Measurements from ENCODE around the gene RAB38. TPM values are rescaled to one million over a fixed set of nuclear protein-coding genes. Genes with fewer than 3 reads are reported as not detected.

RAB38 gene
- total and polyA plus RNA-seq, 5 donors from 2014 or later = 0.36 to 2.6 (median 1.6) TPM

DNA sequence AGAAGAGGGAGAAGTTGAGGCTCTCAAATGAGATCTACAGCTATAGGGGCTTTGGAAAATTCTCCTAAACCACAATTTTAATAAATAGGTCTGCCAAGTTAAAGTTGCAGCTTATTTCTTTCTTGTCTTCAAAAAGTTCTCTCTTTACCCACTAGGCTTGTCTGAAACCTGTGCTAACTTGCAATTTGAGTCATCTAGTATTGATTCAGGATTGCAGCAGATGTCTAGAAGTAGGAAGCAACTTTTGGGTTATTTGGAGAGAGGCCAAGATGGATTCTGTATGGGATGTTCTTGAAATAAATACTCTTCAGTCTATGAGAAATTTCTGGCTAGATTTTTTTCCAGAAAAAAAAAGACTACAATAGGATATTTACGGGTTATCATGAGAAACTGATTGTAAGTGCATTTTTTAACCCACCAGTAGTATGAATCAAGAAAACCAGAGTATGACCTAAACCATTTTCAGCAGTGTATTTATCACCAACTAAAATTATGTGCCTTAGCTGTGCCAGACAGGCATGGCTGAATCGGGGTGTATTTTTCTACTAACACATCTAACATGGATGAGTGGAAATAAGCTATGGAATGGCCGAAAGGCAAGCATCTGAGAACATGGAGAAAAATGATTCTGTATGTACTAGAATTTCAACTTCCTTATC is 4.9 kb upstream of the RAB38 start:
- Histone ChIP-seq H3K4me3 (ENCODE audit: low read depth, low read length) (no peak overlapping the region), H3K27me3 (ENCODE audit: control insufficient read depth, insufficient read depth, low read length) (peaks cover 2% of the 10 kb centered on the region), H3K9me3 (ENCODE audit: control insufficient read depth in 2 of 2, low read length in 2 of 2) (no peaks in the 10 kb centered on the region), H3K4me1 (ENCODE audit: control insufficient read depth, insufficient read depth, low read length, poor library complexity, severe bottlenecking) (no peaks in the 10 kb centered on the region), H3K36me3 (ENCODE audit: control insufficient read depth, insufficient read depth, low read length) (no peaks in the 10 kb centered on the region), H3K27ac (ENCODE audit: insufficient read depth, low read length, poor library complexity, severe bottlenecking) (no peak overlapping the region)
- Mint-ChIP-seq H3K27ac (no peak overlapping the region), H3K27me3 (peaks cover 24% of the 10 kb centered on the region), H3K4me1 (peaks cover 0 to 13% (median under 1%) of the 10 kb centered on the region in 4 donors), H3K4me3 (no peak overlapping the region), H3K36me3 (no peaks in the 10 kb centered on the region), H3K9me3 (peaks cover 0 to 2% (median 0%) of the 10 kb centered on the region in 7 donors)
- ATAC-seq (ENCODE audit: low read depth in 2 of 2) (no peak), DNase-seq (no peak)

DNA sequence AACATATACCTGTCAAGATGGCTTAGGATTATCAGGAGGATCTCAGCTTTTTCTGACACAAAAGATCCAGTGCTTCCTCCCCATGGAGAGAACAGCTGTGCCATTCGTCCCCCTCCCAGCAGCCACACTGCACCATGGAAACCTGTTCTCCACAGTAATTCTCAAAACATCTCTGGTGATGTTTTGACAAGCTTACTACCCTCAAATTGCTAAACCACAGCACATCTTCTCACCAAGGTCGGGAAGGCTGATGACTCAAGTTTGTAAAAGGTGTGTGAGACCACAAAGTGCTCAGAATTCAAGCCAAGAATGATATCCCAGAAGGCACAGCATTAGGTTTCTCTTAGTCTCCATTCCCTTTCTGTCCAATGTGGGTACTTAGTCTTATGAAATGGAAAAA is 3.9 kb upstream of the RAB38 start:
- peaks cover 6% of the 10 kb centered on the region for H3K4me1 ChIP-seq (ENCODE audit: control insufficient read depth, insufficient read depth, low read length, poor library complexity, severe bottlenecking)
- H3K27me3 ChIP-seq (ENCODE audit: control insufficient read depth, insufficient read depth, low read length) = peaks cover 2% of the 10 kb centered on the region
- no peak overlapping the region for H3K4me3 Mint-ChIP-seq
- no peak overlapping the region for H3K27ac Mint-ChIP-seq
- no peaks in the 10 kb centered on the region for H3K36me3 Mint-ChIP-seq
- peaks cover 0 to 2% (median 0%) of the 10 kb centered on the region in 7 donors for H3K9me3 Mint-ChIP-seq
- peak in 1 of 3 donors; percentile 7 for DNase-seq
- ATAC-seq (ENCODE audit: low read depth in 2 of 2) = no peak
- no peaks in the 10 kb centered on the region for H3K36me3 ChIP-seq (ENCODE audit: control insufficient read depth, insufficient read depth, low read length)
- no peaks in the 10 kb centered on the region for H3K9me3 ChIP-seq (ENCODE audit: control insufficient read depth in 2 of 2, low read length in 2 of 2)
- no peak overlapping the region for H3K27ac ChIP-seq (ENCODE audit: insufficient read depth, low read length, poor library complexity, severe bottlenecking)
- H3K4me1 Mint-ChIP-seq = peaks cover 2 to 21% (median 8%) of the 10 kb centered on the region in 4 donors
- H3K4me3 ChIP-seq (ENCODE audit: low read depth, low read length) = no peak overlapping the region
- peaks cover 24% of the 10 kb centered on the region for H3K27me3 Mint-ChIP-seq

DNA sequence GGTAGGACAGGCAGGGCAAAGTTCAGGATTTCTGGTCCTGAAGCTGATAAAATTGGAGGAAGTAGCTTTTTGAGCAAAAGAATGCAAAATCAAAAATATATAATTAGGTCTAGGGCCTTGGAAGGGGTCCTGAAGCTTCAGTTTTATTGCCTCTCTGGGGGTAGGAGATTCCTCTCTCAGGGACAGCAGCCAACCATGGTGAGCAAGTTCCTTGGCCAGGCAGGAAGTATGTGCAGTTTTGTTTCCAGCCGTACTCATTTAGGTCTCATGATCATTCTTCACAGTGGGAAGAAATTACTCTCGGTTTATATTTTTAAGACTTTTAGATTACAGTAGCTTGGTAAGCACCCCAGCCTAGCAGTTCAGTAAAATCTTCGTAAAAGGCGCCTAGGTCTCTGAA is 2.9 kb upstream of the RAB38 start:
- H3K4me3 Mint-ChIP-seq = no peak overlapping the region
- DNase-seq = no peak
- Histone ChIP-seq H3K36me3 (ENCODE audit: control insufficient read depth, insufficient read depth, low read length) (no peaks in the 10 kb centered on the region), H3K27ac (ENCODE audit: insufficient read depth, low read length, poor library complexity, severe bottlenecking) (no peak overlapping the region), H3K4me1 (ENCODE audit: control insufficient read depth, insufficient read depth, low read length, poor library complexity, severe bottlenecking) (peaks cover 6% of the 10 kb centered on the region), H3K27me3 (ENCODE audit: control insufficient read depth, insufficient read depth, low read length) (peaks cover 2% of the 10 kb centered on the region), H3K4me3 (ENCODE audit: low read depth, low read length) (no peak overlapping the region), H3K9me3 (ENCODE audit: control insufficient read depth in 2 of 2, low read length in 2 of 2) (no peaks in the 10 kb centered on the region)
- H3K4me1 Mint-ChIP-seq = peaks cover 2 to 23% (median 8%) of the 10 kb centered on the region in 4 donors
- no peak overlapping the region for H3K27ac Mint-ChIP-seq
- ATAC-seq (ENCODE audit: low read depth in 2 of 2) = no peak
- H3K9me3 Mint-ChIP-seq = no peaks in the 10 kb centered on the region
- no peaks in the 10 kb centered on the region for H3K36me3 Mint-ChIP-seq
- peaks cover 15% of the 10 kb centered on the region for H3K27me3 Mint-ChIP-seq

DNA sequence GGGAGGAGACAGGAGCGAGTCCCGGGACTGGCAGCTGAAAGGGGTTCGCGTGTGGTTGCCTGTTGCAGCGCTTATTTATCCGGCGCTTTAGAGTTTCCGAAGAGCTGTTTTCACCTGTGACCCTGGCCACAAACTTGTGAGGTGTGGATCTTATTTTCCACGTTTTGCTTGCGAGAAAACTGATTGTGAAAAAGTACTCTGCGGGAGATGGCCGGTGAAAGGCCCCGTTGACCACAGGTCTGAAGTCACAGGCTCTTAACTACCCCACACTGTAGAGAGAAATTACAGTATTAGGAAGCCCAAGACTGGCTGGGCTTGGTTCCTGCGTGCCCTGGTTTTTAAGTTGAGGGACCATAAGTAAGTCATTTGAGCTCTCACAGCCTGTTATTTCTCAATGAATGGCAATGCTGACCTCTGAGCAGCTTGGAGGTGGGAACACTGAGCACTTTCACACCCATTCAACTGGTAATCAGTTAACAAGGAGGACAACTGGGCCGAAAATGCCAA is 379 bp upstream of the RAB38 start:
- H3K27me3 ChIP-seq (ENCODE audit: control insufficient read depth, insufficient read depth, low read length) = peaks cover 2% of the 10 kb centered on the region
- Mint-ChIP-seq H3K9me3 (no peaks in the 10 kb centered on the region), H3K36me3 (no peaks in the 10 kb centered on the region), H3K4me3 (peak overlapping the region in 2 of 4 donors; percentile 51 to 74), H3K4me1 (peaks cover 2 to 23% (median 8%) of the 10 kb centered on the region in 4 donors), H3K27ac (no peak overlapping the region), H3K27me3 (peaks cover 11% of the 10 kb centered on the region)
- H3K9me3 ChIP-seq (ENCODE audit: control insufficient read depth in 2 of 2, low read length in 2 of 2) = no peaks in the 10 kb centered on the region
- H3K27ac ChIP-seq (ENCODE audit: insufficient read depth, low read length, poor library complexity, severe bottlenecking) = no peak overlapping the region
- no peaks in the 10 kb centered on the region for H3K36me3 ChIP-seq (ENCODE audit: control insufficient read depth, insufficient read depth, low read length)
- DNase-seq (peak in 1 of 3 donors; percentile 8), ATAC-seq (ENCODE audit: low read depth in 2 of 2) (no peak)
- peaks cover 6% of the 10 kb centered on the region for H3K4me1 ChIP-seq (ENCODE audit: control insufficient read depth, insufficient read depth, low read length, poor library complexity, severe bottlenecking)
- H3K4me3 ChIP-seq (ENCODE audit: low read depth, low read length) = no peak overlapping the region

DNA sequence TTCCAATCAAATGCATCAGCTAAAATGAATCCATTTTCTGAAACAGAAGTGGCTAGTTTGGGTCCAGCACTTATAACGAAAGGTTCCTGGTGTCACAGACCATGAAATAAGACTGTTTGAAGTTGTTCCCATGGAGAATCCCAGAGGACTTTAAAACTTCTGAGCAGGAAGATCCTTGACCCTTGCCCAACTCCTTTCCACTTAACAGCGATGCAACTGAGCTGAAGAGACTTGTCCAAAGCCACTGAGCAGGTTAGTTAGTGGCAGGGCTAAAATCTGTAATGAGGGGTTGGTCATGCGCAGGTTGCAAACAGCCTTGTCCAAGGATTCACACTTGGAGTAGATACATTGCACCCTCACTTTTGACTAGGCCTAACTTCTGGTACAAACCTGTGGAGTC is 1.3 kb downstream of the RAB38 start:
- peaks cover 0 to under 1% (median 0%) of the 10 kb centered on the region in 7 donors for H3K9me3 Mint-ChIP-seq
- Histone ChIP-seq H3K4me1 (ENCODE audit: control insufficient read depth, insufficient read depth, low read length, poor library complexity, severe bottlenecking) (peaks cover 6% of the 10 kb centered on the region), H3K36me3 (ENCODE audit: control insufficient read depth, insufficient read depth, low read length) (no peaks in the 10 kb centered on the region), H3K9me3 (ENCODE audit: control insufficient read depth in 2 of 2, low read length in 2 of 2) (no peaks in the 10 kb centered on the region), H3K27me3 (ENCODE audit: control insufficient read depth, insufficient read depth, low read length) (peaks cover 2% of the 10 kb centered on the region), H3K4me3 (ENCODE audit: low read depth, low read length) (peak overlapping the region; percentile 52), H3K27ac (ENCODE audit: insufficient read depth, low read length, poor library complexity, severe bottlenecking) (no peak overlapping the region)
- no peak overlapping the region for H3K27ac Mint-ChIP-seq
- DNase-seq = no peak
- no peak for ATAC-seq (ENCODE audit: low read depth in 2 of 2)
- H3K27me3 Mint-ChIP-seq = peaks cover 10% of the 10 kb centered on the region
- H3K4me1 Mint-ChIP-seq = peaks cover 2 to 20% (median 8%) of the 10 kb centered on the region in 4 donors
- H3K4me3 Mint-ChIP-seq = peak overlapping the region in 2 of 4 donors; percentile 74 to 78
- no peaks in the 10 kb centered on the region for H3K36me3 Mint-ChIP-seq

DNA sequence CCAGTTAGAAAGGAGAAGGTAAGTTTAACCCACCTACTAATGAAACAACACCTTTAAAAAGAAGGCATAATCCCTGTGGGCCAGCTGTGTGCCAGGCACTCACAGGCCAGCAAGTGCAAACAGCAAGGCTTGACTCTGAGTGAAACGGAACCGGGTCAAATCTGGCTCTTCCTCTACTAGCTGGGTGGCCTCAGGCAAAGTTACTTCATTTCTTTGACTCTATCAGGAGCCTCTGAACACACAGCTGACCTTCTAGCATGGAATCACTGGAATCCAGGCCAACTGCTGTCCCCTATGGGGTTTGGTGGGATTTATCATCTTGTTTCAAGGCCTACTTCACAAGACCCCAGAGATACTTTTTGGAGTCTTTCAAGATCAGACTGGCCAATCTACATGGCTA is 3.3 kb downstream of the RAB38 start:
- Histone ChIP-seq H3K27me3 (ENCODE audit: control insufficient read depth, insufficient read depth, low read length) (peaks cover 2% of the 10 kb centered on the region), H3K4me3 (ENCODE audit: low read depth, low read length) (no peak overlapping the region), H3K9me3 (ENCODE audit: control insufficient read depth in 2 of 2, low read length in 2 of 2) (no peaks in the 10 kb centered on the region), H3K4me1 (ENCODE audit: control insufficient read depth, insufficient read depth, low read length, poor library complexity, severe bottlenecking) (peaks cover 6% of the 10 kb centered on the region), H3K27ac (ENCODE audit: insufficient read depth, low read length, poor library complexity, severe bottlenecking) (no peak overlapping the region), H3K36me3 (ENCODE audit: control insufficient read depth, insufficient read depth, low read length) (no peaks in the 10 kb centered on the region)
- H3K27me3 Mint-ChIP-seq = peaks cover 22% of the 10 kb centered on the region
- H3K36me3 Mint-ChIP-seq = no peaks in the 10 kb centered on the region
- ATAC-seq (ENCODE audit: low read depth in 2 of 2) (no peak), DNase-seq (no peak)
- no peak overlapping the region for H3K27ac Mint-ChIP-seq
- peaks cover 2 to 17% (median 8%) of the 10 kb centered on the region in 4 donors for H3K4me1 Mint-ChIP-seq
- no peak overlapping the region for H3K4me3 Mint-ChIP-seq
- H3K9me3 Mint-ChIP-seq = peaks cover 0 to 2% (median 0%) of the 10 kb centered on the region in 7 donors

DNA sequence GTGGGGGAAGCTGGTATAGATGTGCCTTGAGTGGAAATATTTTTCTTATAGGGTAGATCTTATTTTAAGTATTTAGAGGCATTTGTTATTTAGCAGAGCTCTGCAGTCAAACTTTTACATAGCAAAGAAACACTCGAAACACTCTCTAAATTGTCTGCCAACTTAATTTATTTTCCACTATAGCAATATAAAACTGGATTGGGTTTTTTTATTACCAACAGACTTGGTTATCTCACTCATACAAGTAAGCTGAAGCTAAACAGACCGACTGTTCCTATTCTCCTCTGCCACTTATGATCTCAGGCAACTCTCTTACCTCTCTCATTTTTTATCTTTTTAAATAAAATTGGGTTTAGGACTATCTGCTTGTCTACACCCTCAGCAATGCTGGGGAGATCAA is 4.6 kb downstream of the RAB38 start:
- Histone ChIP-seq H3K9me3 (ENCODE audit: control insufficient read depth in 2 of 2, low read length in 2 of 2) (no peaks in the 10 kb centered on the region), H3K27ac (ENCODE audit: insufficient read depth, low read length, poor library complexity, severe bottlenecking) (no peak overlapping the region), H3K4me1 (ENCODE audit: control insufficient read depth, insufficient read depth, low read length, poor library complexity, severe bottlenecking) (peaks cover 6% of the 10 kb centered on the region), H3K27me3 (ENCODE audit: control insufficient read depth, insufficient read depth, low read length) (peaks cover under 1% of the 10 kb centered on the region), H3K36me3 (ENCODE audit: control insufficient read depth, insufficient read depth, low read length) (no peaks in the 10 kb centered on the region), H3K4me3 (ENCODE audit: low read depth, low read length) (no peak overlapping the region)
- Mint-ChIP-seq H3K36me3 (no peaks in the 10 kb centered on the region), H3K9me3 (peaks cover 0 to 2% (median 0%) of the 10 kb centered on the region in 7 donors), H3K27me3 (peaks cover 20% of the 10 kb centered on the region), H3K4me1 (peaks cover 2 to 15% (median 8%) of the 10 kb centered on the region in 4 donors), H3K4me3 (peak overlapping the region in 1 of 4 donors; percentile 47), H3K27ac (no peak overlapping the region)
- ATAC-seq (ENCODE audit: low read depth in 2 of 2) (no peak), DNase-seq (no peak)

DNA sequence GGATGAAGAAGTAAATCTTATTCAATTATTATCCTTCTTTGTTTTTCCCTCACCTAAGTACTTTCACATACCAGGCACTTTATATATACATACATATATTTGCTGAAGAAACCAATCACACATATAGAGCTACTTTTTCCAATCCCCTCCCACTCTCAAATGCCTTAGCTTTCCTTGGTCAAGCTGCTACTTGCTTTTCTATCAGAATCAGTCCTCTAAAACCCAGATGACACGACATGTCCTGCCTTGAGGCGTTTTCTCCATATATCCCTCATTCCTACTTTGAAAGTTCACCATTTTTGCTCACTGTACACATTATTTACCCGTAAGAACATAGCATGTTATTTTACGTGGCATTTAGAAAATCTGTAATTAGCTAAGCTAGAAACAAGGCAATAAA is 5.4 kb downstream of the RAB38 start:
- ATAC-seq (ENCODE audit: low read depth in 2 of 2) = no peak
- no peaks in the 10 kb centered on the region for H3K36me3 Mint-ChIP-seq

More for the DNA sequence above, 5.4 kb downstream of the RAB38 start:
- Histone ChIP-seq H3K36me3 (ENCODE audit: control insufficient read depth, insufficient read depth, low read length) (no peaks in the 10 kb centered on the region), H3K4me1 (ENCODE audit: control insufficient read depth, insufficient read depth, low read length, poor library complexity, severe bottlenecking) (peaks cover 4% of the 10 kb centered on the region), H3K27me3 (ENCODE audit: control insufficient read depth, insufficient read depth, low read length) (no peaks in the 10 kb centered on the region), H3K4me3 (ENCODE audit: low read depth, low read length) (no peak overlapping the region), H3K9me3 (ENCODE audit: control insufficient read depth in 2 of 2, low read length in 2 of 2) (no peaks in the 10 kb centered on the region), H3K27ac (ENCODE audit: insufficient read depth, low read length, poor library complexity, severe bottlenecking) (no peak overlapping the region)
- H3K27me3 Mint-ChIP-seq = peaks cover 21% of the 10 kb centered on the region
- no peak for DNase-seq
- peaks cover 2 to 9% (median 6%) of the 10 kb centered on the region in 4 donors for H3K4me1 Mint-ChIP-seq
- peaks cover 0 to 2% (median 0%) of the 10 kb centered on the region in 7 donors for H3K9me3 Mint-ChIP-seq
- no peak overlapping the region for H3K27ac Mint-ChIP-seq
- no peak overlapping the region for H3K4me3 Mint-ChIP-seq
